GM21367 (cell line): ENCODE data around the gene IL25.
"Not testable (repeated sequence)": the region's sequence is repeated elsewhere in the genome, so short reads cannot be mapped to it uniquely, and the experiment has no call there.

Experiments
- ATAC-seq: cut with Tn5 transposase; IDR thresholded peaks from one replicate; pipeline ENCODE4 v1.9.1; 2021; ENCODE audit not compliant: unreplicated experiment

The IL25 gene

DNA sequence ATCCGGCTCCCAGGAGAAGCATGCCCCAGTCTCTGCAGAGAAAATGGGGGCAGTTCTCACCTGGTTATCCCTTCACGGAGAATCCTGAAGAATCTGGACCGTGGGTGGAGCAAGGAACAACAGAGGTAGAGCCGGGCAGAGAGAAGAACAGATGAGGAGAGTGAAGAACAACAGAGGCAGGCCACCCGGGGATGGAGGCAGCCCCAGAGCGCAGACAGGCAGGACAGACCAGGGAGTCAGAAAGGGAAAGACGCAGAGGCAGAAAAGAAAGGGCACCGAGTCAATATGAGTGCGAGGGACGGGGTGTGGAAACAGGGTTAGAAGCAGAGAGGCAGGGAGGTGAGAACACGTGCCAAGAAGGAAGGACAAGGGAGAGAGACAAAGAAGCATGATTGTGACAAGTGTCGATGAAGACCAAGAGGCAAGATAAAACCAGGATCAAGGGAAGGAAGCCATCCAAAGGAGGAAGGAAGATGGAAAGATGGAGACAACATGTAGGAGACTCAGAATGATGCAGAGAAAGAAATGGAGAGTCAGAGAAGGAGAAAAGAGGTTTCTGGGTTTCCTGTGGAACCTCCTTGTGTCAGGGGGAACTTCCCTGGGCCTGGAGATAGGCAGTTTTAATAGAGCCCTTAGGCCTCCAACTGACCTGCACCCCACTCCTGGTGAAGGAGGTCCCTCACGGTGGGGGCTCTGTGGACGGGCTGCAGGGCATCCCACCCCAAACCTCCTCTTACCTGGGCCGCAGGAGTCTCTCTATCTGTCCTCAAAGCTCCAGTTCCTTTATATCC lies 35.1 kb downstream of the IL25 start, which contains the start of gene MYH6:
Gene MYH6, minus strand, starts transcription at position 758 of the 791 bp plus-strand sequence. CDS start 1,050 bp downstream, outside the sequence.
- no peak for ATAC-seq

DNA sequence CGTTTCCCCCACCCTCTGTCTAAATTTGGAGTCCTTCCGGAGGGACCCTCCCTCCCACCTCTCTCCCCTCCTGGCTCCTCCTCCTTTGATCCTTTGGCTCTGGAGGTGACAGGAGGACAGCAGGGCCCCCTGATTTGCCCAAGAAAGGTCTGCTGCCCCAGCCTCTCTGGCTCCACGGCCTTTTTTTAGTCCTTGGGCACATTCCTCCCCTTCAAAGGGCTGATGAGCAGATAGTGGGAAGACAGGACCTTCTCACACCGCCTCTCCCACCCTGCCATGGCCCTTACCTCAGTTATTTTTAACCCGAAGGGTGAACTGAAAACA lies 35.7 kb downstream of the IL25 start:
- ATAC-seq = no peak

DNA sequence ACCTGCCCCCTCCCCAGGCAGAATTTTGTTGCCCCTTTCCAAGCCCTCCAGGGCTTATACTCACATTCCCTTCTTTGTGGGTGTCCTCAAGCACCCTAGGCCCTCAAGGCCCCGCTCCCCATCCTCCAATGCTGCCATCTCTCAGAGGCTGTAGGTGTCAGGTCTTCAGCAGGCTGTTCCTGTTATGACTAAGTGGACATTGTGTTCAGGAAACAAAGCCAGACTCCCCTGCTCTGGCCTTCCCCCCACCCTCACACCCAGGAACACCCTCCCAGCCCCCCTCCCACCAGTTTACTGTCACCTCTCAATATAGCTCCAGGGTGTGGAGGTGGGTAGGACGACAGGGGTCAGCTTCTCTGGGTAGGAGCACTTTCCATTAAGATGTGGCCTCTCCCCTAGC lies 36.9 kb downstream of the IL25 start:
- ATAC-seq = no peak

DNA sequence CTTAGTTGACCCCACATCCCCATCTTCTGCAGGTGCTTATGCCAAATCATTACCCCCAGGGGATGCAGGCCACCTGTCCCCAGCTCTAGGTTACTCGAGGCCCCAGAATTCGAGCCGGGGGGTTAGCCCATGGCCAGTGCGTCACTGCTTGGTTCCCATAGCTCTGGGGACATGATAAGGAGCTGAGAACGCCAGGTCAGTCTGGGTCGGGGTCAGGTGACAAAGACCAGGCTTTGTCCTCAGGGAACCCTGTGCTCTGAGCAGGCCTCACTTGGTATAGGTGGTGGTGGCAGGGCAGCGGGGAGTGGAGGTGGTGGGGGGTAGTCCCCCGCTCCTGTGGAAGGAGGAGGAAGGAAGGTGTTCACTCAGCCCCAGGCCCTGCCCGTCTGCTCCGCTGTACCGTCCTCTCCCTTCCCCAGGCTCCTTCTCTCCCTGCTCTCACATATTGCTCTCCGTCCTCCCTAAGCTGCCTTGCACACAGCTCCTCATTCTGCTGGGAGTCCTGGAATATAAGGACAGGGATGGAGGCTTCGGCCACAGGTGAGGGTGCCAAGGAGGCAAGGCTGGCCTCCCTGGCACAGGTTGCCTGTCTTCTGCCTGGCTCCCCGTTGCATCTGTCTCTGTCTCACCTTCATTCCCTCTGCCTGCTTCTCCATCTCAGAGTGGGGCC lies 37.5 kb downstream of the IL25 start:
- ATAC-seq = no peak

DNA sequence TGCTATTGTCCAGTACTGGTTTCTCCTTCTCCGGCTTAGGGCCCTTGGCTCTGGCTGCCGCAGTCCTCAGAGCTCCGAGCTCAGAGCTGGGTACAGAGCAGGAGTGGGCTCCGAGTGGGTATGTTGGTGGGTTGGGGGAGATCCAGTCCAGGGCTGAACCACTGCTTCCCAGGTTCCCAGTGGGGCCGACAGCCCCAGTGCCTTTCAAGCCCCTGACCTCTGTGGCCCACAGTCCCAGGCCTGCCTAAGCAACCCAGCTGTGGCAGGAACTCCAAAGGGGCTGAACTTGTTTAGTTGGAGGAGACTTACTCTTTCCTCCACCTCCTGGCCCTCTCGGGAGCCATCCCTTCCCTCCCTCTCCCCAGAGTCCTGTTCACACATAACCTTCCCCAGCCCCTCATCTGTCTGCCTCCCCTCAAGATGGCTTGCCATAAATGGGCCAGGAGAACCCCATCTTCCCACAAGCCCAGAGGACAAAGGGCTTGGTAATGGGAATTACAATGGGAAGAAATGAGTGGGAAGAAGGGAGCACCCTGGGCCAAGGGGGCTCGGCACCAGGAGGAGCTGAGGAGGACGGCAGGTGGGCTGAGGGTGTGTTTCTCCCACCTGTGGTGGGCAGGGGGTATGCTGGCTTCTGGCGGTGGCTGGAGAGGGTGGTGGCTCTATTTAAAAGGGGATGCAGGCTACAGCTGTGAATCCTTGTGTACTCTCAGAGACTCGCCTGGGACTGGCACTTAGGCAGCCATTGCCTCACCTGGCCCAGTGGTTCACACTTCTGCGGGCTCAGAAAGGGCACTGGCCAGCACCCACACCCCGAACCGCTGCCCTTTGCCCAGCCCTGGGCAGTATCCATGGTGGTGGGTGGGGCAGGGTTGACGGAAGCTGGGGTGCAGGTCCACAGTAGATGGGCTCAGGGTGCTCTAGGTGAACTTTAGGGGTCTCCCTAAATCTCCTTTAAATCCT lies 39.2 kb downstream of the IL25 start:
- ATAC-seq = no peak

DNA sequence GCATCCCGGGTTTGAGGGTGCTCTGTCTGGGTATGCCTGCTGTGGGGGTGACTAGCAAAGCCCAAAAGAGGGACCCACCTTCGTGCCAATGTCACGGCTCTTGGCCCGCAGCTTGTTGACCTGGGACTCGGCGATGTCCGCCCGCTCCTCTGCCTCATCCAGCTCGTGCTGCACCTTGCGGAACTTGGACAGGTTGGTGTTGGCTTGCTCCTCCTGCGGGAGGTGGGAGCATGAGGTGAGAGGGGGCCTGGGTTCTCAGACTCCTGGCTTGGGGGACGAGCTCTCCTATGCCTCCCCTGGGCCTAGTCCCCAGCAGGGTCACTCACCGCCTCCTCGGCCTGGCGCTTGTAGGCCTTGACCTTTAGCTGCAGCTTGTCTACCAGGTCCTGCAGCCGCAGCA lies 41.1 kb downstream of the IL25 start:
- no peak for ATAC-seq

DNA sequence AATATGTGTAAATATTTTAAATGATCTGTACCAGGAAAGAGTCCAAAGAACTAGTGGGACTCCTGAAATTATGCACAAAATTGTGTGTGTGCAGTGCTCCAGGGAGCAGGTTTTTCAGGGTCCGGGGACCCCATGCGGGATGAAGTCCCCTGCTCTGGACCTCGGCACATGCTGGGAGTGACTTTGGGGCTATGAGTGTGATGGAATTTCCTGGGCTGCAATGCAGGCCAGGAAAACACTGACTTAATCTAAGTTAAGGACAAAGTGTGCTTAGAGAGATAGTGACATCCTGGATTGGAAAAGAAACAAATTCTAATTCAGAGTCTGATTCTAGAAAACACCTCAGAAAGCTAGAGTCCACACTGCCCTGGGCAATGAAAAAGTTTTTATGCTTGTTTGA lies 41.6 kb downstream of the IL25 start:
- ATAC-seq = no peak

DNA sequence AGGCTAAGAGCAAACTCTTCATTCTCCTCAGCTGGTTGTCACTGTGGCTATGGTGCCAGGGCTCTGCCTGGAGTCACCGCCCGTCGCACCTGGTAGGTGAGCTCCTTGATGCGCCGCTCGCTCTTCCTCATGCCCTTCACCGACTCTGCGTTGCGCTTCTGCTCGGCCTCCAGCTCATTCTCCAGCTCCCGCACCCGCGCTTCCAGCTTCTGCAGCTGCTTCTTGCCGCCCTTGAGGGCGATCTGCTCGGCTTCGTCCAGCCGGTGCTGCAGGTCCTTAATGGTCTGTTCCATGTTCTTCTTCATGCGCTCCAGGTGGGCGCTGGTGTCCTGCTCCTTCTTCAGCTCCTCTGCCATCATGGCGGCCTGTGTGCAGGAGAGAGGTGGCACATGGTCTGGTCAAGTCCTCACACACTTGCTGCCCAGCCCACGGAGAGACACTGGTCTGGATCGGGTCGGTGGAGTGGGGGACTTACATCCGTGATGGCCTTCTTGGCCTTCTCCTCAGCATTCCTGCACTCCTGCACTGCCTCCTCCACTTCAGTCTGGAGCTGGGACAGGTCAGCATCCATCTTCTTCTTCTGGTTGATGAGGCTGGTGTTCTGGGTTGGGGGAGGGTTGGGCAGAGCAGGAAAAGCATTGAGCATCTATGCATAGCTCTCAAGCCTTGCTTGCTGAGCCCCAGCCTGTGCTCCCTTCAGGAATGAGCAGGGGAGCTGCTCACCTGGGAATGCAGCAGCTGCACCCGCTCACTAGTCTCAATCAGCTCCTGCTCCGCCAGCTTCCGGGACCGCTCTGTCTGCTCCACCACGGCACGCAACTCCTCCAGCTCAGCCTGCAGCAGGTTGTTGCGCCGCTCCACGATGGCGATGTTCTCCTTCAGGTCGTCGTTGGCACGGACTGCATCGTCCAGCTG lies 42.6 kb downstream of the IL25 start:
- no peak for ATAC-seq

DNA sequence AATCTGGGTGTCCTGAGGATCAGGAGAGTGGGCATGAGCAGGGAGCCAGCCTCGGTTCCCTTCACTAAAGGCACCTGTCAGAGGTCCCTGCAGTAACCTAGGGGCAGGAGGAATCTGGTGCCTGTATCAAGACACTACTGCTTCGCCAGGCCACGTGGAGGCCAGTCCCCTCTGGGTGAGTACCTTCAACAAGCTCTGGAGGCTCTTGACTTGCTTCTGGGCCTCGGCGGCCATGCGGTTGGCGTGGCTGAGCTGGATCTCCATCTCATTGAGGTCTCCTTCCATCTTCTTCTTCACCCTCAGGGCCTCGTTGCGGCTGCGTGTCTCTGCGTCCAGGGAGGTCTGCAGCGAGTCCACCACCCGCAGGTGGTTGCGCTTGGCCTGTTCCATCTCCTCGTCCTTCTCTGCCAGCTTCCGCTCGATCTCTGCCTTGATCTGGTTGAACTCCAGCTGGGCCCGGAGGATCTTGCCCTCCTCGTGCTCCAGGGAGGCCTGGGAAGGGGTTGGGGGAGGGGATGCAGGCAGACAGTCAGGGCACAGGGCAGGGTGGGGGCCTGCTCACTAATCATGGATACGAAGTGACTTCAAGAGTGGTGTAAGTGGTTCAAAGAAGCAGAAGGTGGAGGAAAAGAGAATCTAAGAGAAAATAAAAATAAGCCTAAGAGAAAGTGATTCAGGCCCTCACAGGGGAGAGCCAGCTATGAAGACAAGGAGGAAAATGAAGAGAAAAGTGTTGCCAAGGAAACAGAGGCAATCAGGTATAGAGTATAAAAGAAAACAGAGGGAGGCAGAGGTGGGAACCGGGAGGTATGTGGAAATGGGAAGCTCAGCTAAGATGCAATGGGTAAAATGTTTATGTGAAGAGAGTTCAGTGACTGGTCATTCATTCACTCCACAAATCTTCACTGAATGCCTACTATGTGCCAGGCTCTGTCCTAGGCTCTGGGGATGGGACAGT lies 43.5 kb downstream of the IL25 start:
- ATAC-seq = no peak

DNA sequence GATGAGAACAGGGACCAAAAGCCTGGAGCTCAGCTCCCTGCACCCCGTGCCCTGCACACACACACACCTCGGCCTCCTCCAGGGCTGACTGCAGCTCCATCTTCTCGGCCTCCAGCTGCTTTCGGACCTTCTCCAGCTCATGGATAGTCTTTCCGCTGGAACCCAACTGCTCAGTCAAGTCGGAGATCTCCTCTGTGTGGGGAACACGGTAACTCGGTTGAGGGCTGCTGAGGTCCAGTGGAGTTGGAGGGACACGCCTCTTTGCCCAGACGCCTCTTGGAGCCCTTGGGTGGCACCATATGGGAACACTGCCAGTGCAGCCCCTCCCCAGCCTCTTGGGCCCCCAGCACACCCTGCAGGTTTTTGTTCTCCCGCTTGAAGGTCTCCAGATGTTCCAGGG lies 44.2 kb downstream of the IL25 start:
- ATAC-seq = no peak

DNA sequence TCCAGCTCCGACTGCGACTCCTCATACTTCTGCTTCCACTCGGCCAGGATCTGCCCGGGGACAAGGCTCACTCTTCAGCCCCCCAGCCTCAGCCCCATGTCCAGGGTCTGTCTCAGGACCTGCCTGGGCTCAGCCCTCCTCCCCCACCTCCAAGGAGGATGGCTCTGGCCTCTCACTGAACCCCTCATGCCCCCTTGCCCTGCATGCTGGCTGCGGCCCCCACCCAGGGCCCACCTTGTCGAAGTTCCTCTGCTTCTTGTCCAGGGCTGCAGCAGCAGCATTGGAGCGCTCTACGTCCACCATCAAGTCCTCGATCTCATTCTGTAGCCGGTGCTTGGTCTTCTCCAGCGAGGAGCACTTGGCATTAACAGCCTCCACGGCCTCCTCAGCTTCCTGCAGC lies 44.7 kb downstream of the IL25 start:
- not testable (repeated sequence) for ATAC-seq

DNA sequence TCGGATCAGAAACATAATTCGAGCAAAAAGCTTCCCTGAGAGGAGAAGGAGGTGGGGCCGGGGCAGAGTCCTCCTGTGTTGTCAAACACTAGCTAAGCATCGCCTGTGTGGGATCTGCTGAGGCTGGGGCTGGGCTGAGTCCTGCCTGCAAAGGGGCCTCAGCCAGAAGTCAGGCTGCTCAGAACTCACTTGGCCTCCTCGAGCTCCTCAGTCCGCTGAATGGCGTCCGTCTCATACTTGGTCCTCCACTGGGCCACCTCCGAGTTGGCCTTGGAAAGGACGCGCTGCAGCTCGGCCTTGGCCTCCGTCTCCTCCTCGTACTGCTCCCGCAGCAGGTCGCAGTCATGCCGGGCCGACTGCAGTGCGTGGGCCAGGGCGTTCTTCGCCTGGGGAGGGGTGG lies 45.4 kb downstream of the IL25 start:
- ATAC-seq = no peak

DNA sequence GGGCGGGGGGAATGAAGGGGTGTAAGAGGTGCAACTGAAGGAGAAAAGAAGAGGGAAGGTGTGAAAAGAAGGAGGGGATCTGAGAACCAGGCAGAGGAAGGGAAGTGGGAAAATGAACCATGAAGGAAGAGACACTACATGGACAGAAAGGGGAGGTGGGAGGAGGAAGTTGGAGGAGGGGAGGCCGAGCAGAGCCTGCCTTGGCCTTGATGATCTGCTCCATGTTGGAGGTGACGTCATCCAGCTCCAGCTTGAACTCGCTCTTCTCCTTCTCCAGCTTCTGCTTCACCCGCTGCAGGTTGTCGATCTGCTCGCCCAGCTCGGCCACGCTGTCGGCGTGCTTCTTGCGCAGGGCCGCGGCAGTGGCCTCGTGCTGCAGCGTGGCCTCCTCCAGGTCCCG lies 47.0 kb downstream of the IL25 start:
- ATAC-seq = not testable (repeated sequence)

DNA sequence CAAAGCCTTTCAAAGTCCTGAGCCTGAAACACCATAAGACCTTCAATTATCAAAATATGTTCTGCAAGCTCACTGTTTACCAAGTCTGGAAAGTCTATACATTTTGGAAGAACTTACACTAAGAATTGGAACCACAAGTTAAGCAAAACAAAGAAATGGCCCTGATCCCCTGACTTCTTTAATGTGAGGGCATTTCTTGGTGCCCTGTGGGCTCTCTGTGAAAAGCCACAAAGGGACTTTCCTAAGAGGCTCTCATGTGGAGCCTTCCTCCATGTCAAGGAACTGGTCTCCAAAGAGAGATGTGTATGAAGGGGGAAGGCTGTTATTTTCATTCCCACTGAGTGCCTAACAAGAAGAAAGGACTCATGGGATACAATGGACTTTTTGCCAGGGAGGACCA lies 49.0 kb downstream of the IL25 start:
- no peak for ATAC-seq

DNA sequence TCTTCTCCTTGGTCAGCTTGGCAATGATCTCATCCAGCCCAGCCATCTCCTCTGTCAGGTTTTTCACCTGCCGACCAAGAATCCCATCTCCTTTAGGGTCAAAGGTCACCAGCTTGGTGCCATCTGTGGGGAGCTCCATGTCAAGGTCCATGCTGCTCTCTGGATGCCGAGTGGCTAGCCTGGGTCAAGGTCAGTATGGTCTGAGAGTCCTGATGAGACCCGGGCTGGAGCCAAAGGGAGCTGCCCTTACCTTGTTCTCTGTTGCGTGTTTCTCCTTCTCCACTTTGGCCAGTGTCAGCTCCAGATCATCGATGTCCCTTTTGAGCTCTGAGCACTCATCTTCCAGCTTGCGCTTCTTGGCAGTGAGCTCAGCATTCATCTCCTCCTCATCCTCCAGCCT lies 51.0 kb downstream of the IL25 start:
- no peak for ATAC-seq

DNA sequence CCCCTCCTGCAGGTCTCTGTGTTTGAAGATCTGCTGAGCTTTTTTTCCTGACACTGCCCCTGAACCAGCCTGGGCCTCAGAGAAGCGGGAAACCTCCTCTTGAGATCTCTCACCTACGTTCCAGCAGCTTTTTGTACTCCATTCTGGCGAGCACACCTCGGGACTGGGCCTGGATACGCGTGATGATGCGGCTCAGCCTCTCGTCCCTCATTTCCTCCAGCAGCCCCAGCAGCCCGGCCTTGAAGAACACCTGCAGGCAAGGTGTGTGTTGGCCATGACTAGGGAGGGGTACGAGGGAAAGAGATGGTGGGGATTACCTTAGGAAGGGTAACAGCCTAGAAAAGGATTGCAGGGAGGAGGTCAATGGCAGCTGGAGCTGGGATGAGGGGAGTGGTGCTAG lies 52.6 kb downstream of the IL25 start:
- no peak for ATAC-seq

DNA sequence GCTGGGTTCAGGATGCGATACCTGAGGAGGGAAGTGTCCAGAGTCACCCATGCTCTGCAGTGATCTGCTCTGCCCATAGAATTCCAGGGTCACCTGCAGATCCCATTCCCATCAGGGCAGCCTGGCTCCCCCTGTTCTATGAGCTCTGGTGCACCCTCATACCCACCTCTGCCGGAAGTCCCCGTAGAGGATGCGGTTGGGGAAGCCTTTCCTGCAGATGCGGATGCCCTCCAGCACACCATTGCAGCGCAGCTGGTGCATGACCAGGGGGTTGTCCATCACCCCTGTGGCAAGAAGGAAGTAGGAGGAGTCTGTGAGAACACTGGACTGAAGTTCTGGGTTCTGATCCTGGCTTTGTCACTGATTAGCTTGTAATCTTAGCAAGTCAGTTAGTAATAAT lies 53.2 kb downstream of the IL25 start:
- ATAC-seq = not testable (repeated sequence)
